HG03175 (cell line): Measurements from ENCODE around the gene TMEM59.
"Not testable (repeated sequence)": the region's sequence is repeated elsewhere in the genome, so short reads cannot be mapped to it uniquely, and the experiment has no call there.

Source experiments
- ATAC-seq: cut with Tn5 transposase; IDR thresholded peaks from one replicate; pipeline ENCODE4 v1.9.1; 2021; ENCODE audit warnings: mild to moderate bottlenecking, moderate library complexity; ENCODE audit not compliant: unreplicated experiment

TMEM59 gene

DNA sequence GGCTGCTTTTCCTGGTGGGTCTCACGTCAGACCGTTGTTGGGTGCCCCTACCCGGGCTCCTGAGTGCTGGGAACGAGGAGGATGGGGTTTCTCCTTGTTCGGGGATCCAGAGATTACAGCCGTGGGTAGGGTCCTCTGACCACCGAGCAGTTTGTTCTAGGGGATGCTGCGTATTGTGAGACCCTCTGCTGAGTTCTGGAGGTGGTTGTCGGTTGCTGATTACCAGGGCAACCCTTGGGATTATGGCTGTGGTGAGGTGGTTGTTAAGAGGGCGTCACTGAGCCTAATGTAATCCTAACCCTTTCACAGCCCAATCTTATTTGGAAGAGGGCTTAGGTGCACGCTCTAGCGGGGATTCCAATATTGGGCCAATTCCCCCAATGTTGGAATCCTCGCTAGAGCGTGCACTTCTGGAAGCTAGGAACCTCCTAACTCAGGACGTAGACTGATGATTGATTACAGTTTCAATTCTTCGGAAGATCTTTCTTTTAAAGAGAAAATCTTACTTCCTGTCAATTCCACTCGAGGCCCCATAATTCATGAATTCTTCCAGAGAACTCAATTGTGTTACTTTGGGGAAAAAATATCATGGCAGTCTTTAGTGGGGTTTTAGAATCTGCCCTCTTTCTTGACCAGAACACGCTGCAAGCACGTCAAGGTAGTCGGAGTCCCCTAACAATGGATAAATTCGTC lies 887 bp upstream of the TMEM59 start:
- no peak for ATAC-seq

DNA sequence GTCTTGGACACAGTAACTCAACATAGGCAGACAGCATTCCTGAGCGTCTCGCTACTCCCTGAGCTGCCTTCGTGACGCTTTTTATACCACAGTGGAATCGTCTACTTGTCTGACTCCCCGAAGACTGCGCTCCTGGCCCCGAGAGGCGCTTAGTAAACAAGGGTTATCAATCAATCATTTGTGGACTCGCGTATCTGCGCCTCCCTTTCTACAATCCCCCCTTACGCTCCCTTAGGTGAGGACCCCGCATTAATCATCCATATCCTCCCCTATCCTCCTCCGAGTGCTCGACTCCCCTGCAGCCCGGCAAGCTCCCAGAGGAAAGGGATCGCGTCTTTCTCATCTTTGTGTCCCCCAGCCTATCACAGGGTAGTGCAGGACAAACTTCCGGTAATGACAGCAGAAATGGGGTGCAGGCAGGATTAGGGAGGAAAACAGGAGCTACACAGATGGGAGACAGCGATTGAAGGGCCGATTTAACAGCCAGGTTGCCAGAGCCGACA lies 522 bp downstream of the TMEM59 start:
- peak; percentile 23 for ATAC-seq

DNA sequence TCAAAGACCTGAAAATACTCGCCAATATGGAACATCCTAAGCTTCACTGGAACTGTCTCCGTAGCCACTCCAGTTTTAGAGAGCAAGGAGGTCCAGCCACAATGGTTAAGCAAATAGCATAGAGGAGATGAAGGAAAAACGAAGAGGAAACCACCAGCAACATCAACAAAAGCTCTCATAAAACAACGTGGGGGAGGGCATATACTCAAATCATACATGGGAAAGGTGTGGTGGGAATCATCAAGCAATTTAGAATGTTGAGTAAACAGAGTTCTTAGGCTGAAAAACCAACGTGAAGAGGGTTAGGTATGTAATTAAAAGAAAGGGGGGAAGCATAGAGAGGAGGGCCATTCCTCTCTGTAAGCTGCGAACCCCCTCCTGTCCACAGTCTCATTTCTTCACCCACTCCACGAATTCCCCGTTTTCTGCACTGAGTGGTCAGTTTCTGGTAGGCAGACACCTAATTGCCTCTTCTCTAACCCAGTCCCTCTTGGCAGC lies 1.0 kb downstream of the TMEM59 start:
- ATAC-seq = no peak

GRCh38 chr1:54050435-54050834 lies 2.6 kb downstream of the TMEM59 start:
- ATAC-seq = not testable (repeated sequence)

- ATAC-seq = no peak
Measured at GRCh38 chr1:54047384-54048305, 5.4 kb downstream of the TMEM59 start.

GRCh38 chr1:54046671-54047383 lies 6.2 kb downstream of the TMEM59 start:
- no peak for ATAC-seq

- ATAC-seq = no peak
Measured at GRCh38 chr1:54045496-54045895, 7.5 kb downstream of the TMEM59 start.

DNA sequence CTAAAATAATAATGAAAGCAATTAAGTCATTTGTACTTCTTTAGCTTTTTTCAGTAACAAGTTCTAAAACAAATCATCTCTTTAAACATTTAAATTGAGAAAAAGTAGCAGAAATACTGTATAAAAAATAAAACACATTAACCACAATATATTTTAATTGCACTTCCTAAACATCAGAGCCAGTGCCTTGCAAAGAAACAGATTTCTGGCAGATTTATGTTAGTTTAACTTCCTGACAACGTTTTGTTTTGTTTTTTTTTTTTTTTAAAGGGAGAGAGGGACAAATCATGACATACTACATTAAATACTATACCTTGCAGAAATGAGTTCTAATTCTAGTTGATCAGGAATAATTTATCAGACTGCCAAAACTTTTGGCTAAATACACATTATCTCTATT lies 11.2 kb downstream of the TMEM59 start:
- ATAC-seq = no peak

DNA sequence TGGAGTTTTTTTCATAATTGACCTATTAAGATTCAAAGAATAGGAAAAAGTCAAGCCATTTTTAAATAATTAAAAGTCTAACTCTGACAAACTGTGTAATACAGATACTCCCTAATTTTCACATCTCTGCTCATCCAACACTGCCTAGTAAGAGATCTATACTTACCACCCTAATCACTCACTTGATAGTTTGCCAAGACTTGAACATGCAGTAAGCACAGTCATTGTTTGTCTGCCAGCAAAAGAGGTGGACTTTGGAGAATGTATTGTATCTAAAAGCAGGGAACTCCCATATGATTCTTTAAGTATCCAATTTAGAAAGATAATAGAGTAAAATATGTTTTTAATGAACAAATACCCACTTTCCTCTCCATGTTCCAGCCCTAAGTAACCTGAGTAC lies 15.5 kb downstream of the TMEM59 start:
- ATAC-seq = no peak

GRCh38 chr1:54028306-54029251 lies 24.4 kb downstream of the TMEM59 start:
- ATAC-seq = no peak

DNA sequence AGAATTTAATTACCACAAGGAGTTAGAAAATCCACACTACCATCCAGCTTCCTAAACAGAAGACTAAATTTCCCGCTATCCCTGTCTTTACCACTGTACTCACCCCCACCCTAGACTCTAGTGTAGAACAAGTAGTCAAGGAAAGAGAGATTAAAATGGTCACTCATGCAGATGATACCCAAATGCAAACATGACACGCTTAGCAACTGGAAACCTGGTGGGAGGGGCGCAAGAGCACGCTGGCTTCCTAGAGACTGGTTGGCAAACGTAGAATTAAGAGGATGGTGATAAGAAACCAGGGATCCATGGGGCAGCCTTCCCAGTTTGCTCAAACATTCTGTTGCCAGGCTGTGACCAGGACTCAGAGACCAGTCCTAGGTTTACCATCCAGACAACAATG lies 25.2 kb downstream of the TMEM59 start:
- ATAC-seq = no peak

DNA sequence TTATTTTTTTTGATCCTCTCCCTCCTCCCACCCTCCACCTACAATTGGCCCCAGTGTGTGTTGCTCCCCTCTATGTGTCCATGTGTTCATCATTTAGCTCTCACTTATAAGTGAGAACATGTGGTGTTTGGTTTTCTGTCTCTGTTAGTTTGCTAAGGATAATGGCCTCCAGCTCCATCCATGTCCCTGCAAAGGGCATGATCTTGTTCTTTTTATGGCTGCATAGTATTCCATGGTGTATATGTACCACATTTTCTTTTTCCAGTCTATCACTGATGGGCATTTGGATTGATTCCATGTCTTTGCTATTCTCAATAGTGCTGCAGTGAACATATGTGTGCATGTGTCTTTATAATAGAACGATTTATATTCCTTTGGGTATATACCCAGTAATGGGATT lies 28.2 kb downstream of the TMEM59 start:
- not testable (repeated sequence) for ATAC-seq

DNA sequence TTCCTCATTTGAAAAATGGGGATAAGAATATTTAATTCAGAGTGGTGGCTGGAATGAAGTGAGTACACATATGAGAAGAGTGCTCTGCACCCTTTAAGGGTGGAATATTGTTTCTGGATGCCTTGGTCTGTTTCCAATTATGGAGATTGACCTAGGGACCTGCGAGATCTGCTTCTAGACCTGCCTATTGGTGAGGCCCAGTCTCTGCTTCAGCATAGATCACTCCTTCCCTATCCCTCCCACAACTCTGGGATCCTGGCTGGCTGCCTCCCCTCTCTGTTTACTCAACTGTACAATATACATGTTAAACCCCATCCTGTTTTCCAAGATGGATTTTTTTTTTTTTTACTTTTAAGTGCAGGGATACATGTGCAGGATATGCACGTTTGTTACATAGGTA lies 28.6 kb downstream of the TMEM59 start:
- no peak for ATAC-seq

- not testable (repeated sequence) for ATAC-seq
Measured at GRCh38 chr1:54019562-54020176, 33.3 kb downstream of the TMEM59 start.

GRCh38 chr1:54018635-54019034 lies 34.4 kb downstream of the TMEM59 start:
- ATAC-seq = no peak

- no peak for ATAC-seq
Measured at GRCh38 chr1:54017979-54018378, 35.0 kb downstream of the TMEM59 start, which contains the start of gene LDLRAD1. LDLRAD1 (minus strand) TSS chr1:54018186; CDS start chr1:54018112, 74 bp downstream.

GRCh38 chr1:54016343-54017282 lies 36.4 kb downstream of the TMEM59 start:
- ATAC-seq = no peak

- ATAC-seq = no peak
Measured at GRCh38 chr1:54014009-54014629, 38.9 kb downstream of the TMEM59 start.
